ENCODE results near the gene CNP.

Gene CNP

DNA sequence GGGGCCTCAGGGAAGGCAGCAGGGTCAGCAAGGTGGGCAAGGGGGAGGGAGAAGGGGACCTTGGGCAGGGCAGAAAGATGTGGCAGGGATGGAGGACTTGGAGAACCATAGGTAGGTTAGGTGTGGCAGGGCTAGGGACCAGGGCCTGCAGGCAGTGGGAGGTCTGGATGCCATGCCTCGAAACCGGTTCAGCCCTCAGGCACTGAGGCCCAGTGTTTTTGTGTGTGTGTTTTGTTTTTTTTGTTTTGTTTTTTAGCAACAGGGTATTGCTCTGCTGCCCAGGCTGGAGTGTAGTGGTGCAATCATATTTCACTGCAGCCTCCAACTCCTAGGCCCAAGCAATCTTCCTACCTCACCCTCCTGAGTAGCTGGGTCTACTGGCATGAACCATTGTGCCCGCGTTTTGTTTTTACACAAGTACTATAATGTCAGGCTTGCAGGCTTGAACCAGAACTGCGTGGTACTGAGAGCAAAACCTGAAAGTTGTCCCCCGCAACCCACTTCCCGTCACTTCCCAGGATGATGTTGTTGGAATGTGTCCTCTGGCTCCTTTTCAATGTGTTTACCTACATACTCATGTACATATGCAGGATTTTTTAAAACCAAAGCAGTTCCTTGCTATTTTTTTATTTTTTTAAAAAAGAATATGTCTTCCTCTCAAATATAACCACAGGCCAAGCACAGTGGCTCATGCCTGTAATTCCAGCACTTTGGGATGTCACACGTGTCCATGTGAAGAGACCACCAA lies 23.8 kb upstream of the CNP start:
- DNase-seq (ENCODE audit: low read depth in 3 of 3), result no peak

DNA sequence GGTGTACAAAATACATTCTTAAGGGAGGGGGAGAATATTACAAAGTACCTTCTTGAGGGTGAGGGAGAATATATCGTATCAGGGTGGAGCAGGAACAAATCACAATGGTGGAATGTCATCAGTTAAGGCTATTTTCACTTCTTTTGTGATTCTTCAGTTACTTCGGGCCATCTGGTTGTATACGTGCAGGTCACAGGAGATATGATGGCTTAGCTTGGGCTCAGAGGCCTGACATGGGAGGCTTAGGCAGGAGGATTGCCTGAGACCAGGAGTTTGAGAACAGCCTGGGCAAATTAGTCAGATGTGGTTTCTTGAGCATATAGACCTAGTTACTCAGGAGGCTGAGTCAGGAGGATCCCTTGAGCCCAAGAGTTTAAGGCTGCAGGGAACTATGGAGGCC lies 23.1 kb upstream of the CNP start:
- no peak for DNase-seq (ENCODE audit: low read depth in 3 of 3)

DNA sequence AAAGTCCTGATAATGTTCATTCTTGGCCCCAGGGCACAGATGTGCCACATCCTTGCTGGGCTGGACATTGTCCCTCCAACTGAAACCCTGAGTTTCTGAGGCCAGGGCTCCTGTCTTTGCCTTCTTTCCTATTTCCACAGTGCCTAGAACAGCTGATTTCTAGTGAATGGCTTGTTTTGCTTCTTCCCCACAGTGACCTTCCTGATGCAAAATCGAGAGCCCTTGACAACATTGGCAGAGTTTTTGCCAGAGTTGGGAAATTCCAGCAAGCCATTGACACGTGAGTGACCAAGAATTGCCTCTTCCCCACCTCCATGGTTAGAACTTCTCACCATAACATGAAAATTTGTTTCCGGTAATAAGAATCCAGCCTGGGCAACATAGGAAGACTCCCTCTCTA lies 21.7 kb upstream of the CNP start:
- no peak for DNase-seq (ENCODE audit: low read depth in 3 of 3)

DNA sequence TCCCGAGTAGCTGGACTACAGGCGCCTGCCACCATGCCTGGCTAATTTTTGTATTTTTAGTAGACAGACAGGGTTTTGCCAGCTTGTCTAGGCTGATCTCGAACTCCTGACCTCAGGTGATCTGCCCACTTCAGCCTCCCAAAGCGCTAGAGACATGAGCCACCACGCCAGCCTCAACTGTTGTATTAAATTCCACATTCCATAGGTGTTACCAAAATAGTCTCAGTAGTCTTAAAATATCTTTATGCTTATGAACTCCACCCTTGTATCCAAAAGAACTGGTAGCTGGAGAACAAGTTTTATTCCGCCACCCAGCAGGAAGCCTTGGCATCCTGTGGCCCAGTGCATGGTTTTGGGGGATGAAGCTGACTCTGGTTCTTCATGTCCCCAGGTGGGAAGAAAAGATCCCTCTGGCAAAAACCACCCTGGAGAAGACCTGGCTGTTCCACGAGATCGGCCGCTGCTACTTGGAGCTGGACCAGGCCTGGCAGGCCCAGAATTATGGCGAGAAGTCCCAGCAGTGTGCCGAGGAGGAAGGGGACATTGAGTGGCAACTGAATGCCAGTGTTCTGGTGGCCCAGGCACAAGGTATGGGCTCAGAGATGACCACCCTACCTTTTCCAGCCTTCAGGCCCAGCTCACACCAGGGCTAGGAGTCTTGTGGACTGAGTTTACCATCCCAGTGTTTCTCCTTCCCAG lies 17.7 kb upstream of the CNP start:
- no peak for DNase-seq (ENCODE audit: low read depth in 3 of 3)

DNA sequence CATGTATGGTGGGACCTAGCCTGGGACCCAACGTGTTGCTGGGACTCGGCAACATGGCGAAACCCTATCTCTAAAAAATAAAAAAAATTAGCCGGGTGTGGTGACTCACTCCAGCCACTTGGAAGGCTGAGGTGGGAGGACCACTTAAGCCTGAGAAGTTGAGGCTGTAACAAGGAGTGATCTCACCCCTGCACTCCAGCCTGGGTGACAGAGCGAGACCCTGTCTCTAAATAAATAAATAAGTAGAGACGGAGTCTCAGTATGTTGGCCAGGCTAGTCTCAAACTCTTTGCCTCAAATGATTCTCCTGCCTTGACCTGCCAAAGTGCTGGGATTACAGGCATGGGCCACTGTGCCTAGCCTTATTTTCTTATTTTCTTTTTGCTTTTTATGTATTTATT lies 10.1 kb upstream of the CNP start:
- no peak for DNase-seq (ENCODE audit: low read depth in 3 of 3)

DNA sequence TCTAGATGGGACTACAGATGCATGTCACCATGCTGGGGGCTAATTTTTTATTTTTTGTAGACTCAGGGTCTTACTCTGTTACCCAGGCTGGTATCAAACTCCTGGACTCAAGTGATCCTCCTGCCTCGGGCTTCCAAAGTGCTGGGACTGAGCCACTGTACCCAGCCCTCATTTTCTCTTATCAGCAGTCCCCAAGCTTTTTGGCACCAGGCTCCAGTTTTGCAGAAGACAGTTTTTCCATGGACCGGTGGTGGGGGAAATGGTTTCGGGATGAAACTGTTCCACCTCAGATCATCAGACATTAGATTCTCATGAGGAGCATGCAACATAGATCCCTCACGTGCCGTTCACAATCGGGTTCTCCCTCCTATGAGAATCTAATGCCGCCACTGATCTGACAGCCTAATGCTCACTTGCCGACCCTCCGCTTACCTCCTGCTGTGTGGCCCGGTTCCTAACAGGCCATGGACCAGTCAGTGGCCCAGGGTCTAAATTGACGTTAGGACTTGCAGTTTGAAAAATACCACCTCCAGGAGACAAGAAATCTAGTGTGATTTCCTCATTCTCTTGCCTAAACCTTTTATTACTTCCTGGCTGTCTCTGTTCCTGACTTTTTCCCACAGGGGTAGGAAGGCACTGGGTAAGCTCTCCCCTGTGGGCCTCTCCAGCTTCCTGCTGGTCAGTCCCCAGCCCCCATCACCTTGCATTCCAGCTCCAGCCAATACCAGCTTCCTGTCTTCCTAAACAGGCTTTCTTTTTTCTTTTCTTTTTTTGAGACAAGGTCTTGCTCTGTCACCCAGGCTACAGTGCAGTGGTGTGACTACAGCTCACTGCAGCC lies 9.3 kb upstream of the CNP start:
- no peak for DNase-seq (ENCODE audit: low read depth in 3 of 3)

DNA sequence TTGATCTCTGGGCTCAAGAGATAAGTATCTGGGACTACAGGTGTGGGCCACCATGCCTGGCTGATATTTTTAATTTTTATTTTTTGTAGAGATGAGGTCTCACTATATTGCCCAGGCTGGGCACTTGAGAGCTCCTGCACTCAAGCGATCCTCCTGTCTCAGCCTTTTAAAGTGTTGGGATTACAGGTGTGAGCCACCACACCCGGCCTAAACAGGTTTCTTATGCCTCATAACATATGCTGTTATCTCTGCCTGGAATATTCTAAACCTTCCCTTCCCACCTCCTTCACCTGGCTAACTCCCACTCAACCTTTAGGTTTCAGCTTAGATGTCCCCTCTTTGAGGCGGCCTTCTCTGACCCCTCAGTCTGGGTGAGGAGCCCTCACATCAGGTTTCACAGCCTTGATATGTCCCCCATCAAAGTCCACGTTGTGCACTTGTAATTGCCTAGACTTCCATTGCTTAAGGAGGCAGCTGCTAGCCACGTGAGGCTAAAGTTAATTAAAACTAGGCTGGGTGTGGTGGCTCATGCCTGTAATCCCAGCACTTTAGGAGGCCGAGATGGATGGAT lies 8.6 kb upstream of the CNP start:
- no peak for DNase-seq (ENCODE audit: low read depth in 3 of 3)

DNA sequence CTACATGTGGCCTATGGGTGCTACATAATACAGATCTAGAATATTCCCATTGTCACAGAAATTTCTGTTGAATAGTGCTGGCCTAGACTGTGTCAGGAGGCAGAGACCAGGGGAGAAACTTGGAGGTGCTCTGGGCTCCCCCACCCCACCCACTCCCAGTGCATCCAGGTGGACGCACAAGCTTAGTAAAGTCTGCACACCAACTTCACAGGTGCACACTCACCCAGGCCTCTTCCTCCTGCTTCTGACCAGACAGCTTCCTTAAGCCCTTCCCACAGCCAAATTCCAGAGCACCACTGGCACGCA lies 7.6 kb upstream of the CNP start:
- no peak for DNase-seq (ENCODE audit: low read depth in 3 of 3)

DNA sequence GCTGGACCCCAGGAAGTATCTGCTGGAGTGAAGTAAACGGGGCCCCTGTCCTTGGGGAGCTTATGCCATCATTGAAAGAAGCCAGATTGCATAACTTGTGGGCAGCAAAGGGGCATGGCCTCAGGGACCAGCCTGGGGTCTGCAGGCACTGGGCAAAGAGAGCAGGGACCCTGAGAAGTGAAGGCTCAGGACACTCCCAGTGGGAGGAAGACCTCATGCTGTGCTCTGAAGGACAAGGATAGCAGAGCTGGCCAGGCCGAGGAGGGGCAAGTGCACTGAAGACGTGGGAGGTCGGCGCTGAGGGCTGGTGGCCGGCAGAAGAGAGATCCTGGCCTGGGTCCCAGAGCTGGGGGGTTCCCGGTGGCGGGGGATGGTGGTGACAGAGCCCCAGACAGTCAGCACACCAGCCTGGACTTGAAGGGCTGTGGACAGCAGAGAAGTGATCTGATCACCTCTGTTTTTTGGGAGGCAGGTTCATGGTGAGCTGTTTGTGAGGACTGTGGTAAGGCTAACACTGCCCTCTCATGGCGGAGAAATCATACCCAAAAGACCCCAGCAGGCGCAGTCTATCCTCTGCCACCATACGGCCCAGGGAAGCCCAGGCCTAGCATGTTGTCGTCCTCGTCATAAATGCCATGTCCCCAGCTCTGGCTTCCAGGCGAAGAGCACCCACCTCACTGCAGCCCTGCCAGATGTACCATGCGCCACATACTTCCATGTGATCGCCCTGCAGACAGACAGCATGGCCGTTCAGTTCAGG lies 7.1 kb upstream of the CNP start:
- no peak for DNase-seq (ENCODE audit: low read depth in 3 of 3)

DNA sequence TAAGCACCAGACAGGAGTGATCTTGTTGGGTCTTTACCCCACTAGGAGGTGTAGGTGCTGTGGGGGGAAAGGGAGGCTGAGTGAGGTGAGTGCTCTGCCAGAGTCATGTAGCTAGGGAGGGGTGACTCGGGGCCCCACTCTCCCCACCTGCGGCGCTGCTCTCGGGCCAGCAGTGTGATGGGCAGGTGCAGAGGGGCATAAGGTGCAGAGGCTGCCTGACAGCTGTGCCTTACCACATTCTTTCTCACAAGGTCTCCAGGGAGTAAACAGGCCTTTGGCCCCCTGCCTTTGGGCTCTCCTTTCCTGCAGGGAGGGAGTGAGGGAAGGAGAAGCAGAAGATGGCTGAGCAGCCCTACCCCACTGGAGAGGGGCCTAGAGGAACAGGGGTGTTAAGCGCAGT lies 4.5 kb upstream of the CNP start:
- DNase-seq (ENCODE audit: low read depth in 3 of 3), result no peak

DNA sequence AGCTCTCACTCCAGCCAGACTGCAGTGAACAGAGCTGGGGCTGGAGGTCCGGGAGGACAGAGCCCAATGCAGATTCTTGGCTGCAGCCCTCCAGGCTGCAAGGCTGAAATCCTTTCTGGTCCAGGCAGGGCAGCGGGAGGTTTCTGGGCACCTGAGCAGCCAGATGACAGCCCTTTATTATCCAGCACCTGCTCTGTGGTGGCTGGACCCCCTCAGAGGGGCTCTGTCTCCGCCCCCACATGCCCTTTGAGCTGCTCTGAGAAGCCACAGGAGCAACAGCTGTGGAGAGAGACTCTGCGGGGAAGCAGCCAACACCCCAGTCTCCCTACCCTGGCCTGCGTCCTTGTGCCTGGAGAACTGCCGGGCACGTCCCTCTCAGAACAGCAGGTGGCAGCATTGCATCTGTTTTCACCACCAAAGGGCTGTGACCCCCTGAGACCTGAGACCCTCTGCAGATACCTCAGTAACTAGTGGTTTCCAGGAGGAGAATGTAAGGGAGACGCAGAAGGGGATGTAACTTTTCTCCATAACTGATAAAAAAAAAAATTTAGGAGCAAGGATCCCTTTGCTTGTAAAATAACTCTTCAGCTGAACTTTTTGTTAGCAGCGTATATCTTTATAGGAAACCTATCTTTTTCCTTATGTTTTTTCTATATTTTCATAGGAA lies 3.7 kb upstream of the CNP start:
- peak; percentile 50 to 66 (median 52) for DNase-seq (ENCODE audit: low read depth in 3 of 3)

DNA sequence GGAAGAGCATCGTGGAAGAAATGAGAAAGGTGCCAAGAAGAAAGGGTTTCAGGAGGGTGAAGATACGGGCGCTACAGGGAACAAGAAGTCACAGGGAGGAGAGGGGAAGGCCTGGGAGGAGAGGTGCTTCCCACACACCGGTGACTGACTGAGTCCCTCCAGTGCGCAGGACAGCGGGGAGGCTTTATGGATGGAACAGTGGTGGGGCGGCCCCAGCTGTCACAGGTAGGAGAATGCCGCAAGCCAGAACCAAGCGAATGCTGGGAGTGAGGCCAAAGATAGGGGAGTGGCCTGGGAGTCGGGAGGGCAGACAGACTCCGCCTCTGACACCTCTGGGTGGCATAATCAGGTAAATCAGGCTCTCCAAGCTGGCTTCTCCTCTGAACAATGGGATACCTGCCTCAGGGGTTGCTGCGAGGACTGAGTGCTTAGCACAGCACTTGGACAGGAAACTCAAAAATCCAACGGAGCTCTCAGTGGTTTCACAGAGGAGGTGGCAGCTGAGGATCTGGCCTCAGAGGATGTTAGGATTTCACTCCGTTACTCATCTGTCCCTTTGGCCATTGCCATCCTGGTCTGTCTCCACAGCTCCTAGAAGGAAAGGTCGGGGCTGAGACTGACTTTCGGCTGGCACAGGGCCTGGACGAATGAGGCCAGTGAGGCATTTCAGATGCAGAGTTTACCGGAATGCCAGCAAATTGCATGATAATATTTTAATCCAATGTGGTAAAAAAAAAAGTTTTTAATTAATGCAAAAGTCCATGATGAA lies 717 bp upstream of the CNP start:
- DNase-seq (ENCODE audit: low read depth in 3 of 3), result peak; percentile 48 to 68 (median 55)

DNA sequence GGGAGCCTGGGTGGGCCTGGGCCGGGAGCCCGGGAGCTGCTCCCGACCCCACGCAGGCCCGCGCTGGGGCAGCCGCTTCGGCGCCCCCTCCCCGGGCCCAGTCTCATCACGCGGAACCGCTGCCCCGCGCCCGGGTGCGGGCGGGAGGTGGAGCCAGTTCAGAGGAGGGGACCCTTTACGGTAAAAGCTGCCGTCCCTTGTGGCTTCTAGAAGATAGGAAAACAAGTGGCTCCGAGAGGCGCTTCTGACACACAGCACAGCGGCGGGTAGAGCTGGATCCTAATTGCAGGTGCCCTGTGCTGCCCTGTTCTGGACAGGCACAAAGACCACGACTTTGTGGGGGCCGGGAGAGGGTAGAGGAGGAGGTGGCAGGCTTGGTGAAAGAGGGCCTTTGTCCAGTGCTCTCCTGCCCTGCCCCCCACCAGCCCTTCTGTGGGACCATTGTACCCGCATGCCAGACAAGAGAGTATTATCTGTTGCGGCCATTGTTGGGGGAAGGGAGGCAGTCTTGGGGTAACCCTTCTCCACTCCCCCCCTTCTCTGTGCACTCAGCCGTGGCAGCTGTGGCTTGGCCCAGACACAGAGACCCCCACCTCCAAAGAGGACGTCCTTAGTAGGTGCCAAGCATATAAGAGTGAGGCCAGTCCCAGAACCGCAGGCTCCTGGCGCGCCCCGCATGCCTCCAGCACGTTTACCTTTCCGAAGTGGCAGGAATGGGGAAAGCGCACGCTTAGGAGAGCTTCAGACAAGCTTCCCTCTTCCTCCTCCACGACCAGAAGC lies 736 bp downstream of the CNP start:
- peak in 2 of 3 donors; percentile 16 to 27 for DNase-seq (ENCODE audit: low read depth in 3 of 3)

DNA sequence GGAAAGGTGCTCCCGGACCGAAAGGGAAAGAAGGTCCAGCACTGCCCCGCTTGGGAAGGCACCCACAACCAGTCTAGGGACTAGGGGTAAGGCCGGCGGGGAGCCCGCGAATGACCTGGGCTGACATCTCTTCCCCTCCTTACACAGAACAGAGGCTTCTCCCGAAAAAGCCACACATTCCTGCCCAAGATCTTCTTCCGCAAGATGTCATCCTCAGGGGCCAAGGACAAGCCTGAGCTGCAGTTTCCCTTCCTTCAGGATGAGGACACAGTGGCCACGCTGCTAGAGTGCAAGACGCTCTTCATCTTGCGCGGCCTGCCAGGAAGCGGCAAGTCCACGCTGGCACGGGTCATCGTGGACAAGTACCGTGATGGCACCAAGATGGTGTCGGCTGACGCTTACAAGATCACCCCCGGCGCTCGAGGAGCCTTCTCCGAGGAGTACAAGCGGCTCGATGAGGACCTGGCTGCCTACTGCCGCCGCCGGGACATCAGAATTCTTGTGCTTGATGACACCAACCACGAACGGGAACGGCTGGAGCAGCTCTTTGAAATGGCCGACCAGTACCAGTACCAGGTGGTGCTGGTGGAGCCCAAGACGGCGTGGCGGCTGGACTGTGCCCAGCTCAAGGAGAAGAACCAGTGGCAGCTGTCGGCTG lies 1.5 kb downstream of the CNP start:
- DNase-seq (ENCODE audit: low read depth in 3 of 3), result no peak

DNA sequence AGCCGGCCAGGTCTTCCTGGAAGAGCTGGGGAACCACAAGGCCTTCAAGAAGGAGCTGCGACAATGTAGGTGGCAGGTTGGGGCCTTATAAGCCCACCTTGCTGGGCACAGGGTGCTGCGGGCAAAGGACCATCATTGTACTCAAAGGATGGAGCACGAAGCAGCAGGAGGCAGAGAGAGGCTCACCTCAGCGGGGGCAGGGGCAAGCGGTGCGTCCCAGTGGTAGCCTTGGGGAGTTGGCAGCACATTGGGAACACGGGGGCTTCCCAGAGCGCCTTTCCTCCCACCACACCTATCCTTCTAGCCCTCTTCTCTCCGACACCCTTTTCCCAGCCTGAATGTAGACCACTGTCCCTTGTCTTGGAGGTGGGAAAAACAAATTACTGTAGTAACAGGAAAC lies 2.1 kb downstream of the CNP start:
- DNase-seq (ENCODE audit: low read depth in 3 of 3), result no peak

DNA sequence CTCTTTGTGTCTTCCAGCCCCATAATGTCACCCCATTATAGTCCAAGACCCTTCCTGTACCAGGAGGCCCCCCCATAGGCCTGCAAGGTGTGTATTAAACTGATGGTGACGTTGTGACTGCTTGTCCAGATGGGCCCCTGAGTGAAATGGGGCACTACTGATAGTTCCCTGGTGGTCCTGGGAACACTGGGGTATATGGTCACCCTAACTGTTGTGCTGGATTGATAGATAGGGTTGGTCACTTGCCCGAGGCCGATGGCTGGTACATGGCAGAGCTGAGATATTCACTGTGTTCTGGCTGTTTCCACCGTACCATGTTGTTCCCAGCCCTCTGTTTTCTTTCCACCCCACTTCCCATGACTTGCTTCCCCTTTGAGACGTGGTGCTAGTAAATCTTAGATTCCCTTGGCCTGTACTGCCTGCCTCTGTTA lies 4.3 kb downstream of the CNP start:
- DNase-seq (ENCODE audit: low read depth in 3 of 3), result no peak

DNA sequence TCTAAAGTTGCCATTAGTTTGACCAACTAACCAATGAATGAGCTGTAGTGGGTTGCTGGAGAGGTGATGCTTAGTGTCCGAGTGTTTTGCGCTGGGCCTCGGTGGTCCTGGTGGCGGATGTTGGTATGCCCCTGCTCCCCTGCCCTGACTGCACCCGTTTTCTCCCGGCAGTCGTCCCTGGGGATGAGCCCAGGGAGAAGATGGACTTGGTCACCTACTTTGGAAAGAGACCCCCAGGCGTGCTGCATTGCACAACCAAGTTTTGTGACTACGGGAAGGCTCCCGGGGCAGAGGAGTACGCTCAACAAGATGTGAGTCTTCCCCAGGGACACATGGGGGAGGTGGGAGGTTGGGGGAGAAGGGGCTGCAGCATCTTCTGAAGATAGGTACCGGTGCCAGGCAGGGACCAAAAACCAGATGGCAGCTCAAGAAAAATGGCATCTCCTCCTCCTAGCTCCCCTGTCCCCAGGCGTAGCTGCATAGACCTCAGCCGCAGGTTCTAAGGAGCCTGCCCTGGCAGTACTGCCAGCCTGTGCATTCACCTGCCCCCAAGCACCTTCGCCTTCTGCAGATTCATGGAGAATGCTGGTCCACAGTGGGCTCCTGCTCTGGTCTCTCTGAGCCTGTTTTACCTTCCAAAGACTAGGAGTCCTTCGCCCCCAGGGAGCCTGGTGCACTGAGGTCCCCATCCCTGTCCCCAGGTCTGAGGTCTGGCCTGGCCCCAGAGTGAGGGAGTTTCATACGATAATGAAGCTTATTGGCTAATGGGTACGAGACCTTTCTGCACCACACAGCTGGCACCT lies 5.3 kb downstream of the CNP start:
- DNase-seq (ENCODE audit: low read depth in 3 of 3), result no peak

All from stimulated activated CD4-positive, alpha-beta T cell treated with anti-CD3 and anti-CD28 coated beads, TNF-alpha, amount 100 ng/mL, for 48 hours (primary cell).